ENCODE measurements around the gene FUBP1.
"Not testable (repeated sequence)": the region's sequence is repeated elsewhere in the genome, so short reads cannot be mapped to it uniquely, and the experiment has no call there.

Gene FUBP1

GRCh38 chr1:77987919-77988318, 9.0 kb upstream of the FUBP1 start:
- DNase-seq (ENCODE audit: low spot score) = no peak

- no peak for DNase-seq (ENCODE audit: low spot score)
Observed at GRCh38 chr1:77986810-77987209, 7.9 kb upstream of the FUBP1 start.

DNA sequence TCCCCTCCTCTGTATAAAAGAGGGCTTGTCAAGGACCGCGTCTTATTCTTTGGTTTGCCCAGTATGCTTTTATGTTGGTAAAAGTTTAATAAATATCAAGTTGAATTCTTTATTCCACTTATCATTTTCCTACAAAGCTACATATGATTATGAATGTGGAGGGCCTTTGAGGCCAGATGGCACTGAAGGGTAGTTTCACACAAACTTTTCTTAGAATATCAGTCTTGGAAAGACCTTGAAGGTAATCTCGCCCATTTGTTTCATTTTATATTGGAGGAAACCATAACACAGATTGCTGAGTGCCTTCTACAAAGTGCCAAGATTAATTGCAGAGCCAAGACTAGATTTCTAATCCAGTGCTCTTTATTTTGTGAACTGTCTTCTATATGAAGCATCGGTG, 5.8 kb upstream of the FUBP1 start:
- DNase-seq (ENCODE audit: low spot score) = no peak

GRCh38 chr1:77983997-77984355, 5.1 kb upstream of the FUBP1 start:
- no peak for DNase-seq (ENCODE audit: low spot score)

DNA sequence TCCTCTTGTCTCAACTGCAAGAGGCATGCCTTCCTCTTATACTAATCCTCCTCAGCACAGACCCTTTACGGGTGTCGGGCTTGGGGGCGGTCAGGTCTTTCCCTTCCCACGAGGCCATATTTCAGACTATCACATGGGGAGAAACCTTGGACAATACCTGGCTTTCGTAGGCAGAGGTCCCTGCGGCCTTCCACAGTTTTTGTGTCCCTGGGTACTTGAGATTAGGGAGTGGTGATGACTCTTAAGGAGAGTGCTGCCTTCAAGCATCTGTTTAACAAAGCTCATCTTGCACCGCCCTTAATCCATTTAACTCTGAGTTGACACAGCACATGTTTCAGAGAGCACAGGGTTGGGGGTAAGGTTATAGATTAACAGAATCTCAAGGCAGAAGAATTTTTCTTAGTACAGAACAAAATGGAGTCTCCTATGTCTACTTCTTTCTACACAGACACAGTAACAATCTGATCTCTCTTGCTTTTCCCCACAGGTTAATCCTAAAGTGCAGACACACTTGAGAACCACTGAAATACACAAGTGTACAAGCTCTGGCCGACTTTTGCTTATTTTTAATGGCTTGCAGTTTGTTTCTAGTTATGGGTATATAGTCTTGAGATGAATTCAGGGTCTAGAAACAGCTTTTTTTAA, 4.6 kb upstream of the FUBP1 start:
- DNase-seq (ENCODE audit: low spot score) = not testable (repeated sequence)

DNA sequence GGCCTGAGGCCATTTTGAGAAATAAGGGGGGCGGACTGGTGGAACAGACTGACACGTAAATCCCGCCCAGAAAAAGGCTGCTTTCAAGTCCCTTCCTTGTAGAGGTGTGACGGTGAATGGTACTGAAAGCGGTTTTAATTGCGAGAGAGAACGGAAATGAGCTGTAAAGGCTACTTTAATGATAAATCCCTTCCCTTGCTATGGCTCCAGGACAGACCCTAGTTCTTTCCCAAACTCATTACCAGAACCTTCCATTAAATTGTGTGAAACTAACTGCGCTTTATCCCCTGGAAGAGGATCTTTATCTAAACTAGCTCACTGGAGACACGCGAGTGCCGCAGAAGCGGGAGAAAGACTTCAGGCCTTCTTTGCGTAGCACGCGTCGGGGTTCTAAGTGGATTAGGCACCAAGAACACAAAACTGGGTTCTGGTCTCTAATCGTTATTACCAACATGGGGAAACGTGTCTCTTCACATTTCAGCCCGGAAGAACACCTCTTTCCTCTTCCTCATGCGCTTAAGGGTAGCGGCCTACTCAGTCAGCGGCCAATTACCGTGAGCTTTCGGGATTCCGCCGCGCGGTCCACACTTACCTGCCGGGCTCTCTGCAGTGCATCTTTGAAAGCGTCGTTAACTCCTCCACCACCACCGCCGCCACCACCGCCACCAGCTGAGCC, 441 bp downstream of the FUBP1 start:
- DNase-seq (ENCODE audit: low spot score) = peak; percentile 84

- DNase-seq (ENCODE audit: low spot score) = no peak
Observed at GRCh38 chr1:77977989-77978292, 931 bp downstream of the FUBP1 start.

- DNase-seq (ENCODE audit: low spot score) = no peak
Observed at GRCh38 chr1:77976433-77977076, 2.3 kb downstream of the FUBP1 start.

DNA sequence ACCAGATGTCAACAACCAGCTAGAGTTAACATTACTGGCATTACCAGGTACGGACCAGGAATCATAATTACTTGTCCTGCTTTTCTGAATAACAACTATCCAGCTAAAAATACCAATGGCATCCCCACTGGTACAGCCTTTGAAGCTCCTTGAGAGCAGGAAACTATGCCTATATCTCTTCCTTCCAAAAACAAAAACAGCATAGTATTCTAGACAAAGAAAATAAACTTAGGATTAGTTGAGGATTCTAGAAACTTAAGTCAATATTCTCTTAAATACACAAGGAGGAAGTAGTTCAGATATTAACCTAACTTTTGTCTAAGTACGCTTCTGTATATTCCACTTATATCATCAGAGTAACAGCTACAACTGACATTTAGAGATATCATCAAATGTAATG, 3.0 kb downstream of the FUBP1 start:
- DNase-seq (ENCODE audit: low spot score) = no peak

DNA sequence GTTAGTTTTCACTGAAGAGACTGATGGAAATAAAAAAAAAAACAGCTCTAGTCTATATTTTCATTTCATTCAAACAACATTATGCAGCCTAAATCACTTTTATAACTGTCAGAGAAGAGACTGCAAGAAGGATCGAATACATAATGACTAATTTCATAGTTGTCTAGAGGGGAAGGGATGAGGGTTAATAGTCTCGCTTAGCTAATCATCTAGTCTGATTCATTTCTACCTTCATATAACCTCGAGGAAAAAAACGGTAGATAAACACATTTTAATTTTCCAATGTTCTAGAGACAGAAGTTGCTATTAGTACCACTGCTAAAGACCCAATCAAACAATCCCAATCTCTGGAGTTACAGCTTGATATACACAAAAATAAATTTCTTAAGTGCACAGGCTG, 3.5 kb downstream of the FUBP1 start:
- DNase-seq (ENCODE audit: low spot score) = no peak

DNA sequence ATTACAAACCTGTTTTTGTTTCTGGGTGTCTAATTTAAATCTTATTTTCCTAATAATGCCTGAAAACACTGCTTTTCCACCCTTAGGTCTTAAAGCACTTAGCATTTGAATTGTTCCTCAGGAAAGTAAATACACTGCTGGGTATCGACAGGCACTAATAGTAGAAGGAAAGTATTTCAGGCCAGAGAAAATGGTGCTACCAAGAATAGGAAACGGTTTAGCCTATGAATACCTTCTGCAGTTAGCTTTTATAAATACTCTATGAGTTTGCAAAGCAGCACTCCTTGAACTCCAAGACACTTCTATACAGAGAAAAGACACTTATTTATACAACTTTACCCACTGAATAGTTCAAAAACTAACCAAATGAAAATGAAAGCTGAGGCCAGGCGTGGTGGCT, 6.8 kb downstream of the FUBP1 start:
- no peak for DNase-seq (ENCODE audit: low spot score)

DNA sequence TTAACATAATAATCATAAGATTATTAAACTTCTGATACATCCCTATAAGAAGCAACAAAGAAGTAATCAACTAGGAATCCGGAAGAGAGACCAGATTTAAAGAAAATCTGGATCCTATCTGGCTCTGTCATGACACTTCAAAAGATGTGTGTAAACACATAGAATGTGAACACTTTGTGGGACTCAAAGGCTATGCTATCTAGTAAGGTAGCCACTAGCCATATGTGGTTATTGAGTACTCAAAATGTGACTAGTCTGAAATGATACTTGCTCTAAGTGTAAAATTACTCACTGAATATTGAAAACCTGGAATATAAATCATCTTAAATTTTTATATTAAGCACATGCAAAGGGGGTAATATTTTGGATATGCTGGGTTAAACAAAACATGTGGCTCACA, 8.7 kb downstream of the FUBP1 start:
- no peak for DNase-seq (ENCODE audit: low spot score)

- no peak for DNase-seq (ENCODE audit: low spot score)
Observed at GRCh38 chr1:77966291-77966690, 12.6 kb downstream of the FUBP1 start.

GRCh38 chr1:77961392-77961791, 17.5 kb downstream of the FUBP1 start:
- no peak for DNase-seq (ENCODE audit: low spot score)

DNA sequence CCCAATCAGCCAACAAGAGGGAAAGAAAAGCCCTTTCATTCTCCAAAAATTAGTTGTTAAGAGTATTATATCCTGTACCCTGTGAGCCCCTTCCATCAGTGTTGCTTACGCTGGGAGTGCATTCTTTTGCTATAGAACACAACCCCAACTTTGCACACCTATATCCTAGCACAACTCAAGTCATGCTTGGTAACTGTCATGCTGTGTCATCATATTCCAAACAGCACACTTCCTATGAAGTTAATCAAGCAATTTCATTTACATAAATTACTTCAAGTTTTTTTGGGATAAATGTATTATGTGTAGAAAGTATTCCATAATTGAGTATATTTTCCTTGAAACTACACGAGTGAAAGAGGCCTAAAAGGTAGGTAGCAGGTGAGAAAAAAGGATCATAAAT, 20.0 kb downstream of the FUBP1 start:
- no peak for DNase-seq (ENCODE audit: low spot score)

DNA sequence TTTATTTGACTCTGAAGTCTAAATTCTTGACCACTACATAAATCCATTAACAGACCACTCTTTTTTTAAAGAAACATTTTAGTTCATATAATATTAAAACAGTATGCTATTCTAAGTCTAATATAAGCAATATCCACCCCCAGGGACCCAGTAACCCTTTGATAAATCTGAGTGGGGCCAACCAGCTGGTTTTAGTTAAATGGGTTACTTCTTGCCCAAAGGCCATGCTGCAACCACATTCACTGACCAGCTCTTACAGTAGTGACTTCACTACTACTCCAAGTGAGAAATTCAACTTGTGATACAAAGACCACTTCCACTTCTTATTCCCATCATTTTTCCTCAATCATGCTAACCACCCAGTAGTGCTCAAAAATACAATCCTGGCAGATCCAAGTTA, 20.5 kb downstream of the FUBP1 start:
- no peak for DNase-seq (ENCODE audit: low spot score)

DNA sequence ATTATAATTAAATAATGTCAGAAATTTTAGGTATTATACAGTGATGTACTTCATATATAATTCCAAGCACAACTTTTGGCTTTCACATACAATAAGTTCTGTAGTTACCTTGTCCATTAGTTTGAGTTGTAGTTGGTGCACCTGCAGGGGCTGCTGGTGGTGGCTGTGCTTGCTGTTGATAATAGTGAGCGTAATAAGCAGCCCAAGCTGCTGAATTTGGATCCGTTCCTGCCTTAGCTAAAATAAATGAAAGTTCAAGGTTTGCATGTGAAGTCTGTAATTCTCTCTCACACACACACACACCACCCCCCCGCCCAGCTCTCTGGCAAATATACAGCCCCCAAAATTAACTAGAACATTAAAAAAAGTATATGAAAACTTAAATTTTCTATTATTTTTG, 22.4 kb downstream of the FUBP1 start:
- DNase-seq (ENCODE audit: low spot score) = no peak

DNA sequence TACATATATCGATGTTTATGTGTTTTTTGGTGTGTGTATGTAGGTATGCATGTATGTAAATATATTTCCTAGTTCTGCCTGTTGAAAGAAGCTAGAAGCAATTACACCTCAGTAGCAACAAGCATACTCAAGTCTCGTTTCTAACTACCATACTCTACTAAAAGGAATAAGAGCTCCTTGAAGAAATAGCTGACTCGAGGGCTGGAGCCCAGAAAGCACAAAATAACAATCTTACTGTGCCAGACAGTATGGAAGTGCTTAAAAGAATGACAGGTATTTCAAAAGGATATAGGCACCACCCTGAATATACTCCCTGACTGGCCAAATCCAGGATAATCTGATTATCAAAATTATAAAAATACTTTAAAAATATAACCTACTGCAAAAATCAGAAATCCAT, 23.2 kb downstream of the FUBP1 start:
- no peak for DNase-seq (ENCODE audit: low spot score)

GRCh38 chr1:77954521-77954920, 24.4 kb downstream of the FUBP1 start:
- DNase-seq (ENCODE audit: low spot score) = no peak

DNA sequence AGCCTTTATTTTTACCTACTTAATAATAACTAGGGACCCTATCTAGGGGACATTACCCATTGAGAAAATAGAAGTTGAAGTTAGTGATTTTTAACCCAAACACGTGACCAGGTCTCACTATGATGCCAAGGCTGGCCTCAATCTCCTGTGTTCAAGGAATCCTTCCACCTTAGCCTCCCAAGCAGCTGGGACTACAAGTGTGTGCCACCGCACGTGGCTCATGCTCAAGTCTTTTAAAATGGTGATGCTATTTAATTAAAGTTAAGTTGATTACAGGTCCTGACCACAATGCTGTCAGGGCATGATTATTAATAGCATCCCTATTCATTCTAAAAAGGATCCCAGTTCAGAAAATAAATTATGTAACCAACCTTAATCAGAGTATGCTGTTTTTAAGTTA, 25.0 kb downstream of the FUBP1 start:
- no peak for DNase-seq (ENCODE audit: low spot score)

GRCh38 chr1:77951328-77951727, 27.5 kb downstream of the FUBP1 start:
- no peak for DNase-seq (ENCODE audit: low spot score)

DNA sequence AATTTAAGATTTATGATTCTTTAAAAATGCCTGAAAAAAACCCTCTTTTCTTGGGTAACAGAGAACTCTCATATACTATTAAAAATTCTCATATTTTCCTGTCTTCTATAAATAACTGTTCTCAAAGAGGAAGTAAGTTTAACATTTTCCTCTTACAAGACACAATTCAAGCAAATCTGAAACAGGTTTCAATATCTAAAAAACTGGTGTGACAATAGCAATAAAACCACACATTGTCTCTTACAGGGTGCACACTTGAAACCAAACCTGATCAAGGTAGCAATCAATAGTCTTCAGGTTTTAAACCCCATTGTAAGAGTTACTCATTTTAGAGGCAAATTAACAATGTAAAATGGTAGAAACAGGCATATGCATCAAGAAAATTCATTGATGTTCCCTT, 28.0 kb downstream of the FUBP1 start:
- no peak for DNase-seq (ENCODE audit: low spot score)

GRCh38 chr1:77948841-77949424, 29.9 kb downstream of the FUBP1 start:
- DNase-seq (ENCODE audit: low spot score) = no peak

- no peak for DNase-seq (ENCODE audit: low spot score)
Observed at GRCh38 chr1:77945345-77945744, 33.5 kb downstream of the FUBP1 start.

All from cerebellar cortex (tissue), 1 donor.